GM12878 (cell line): ENCODE data around the gene BCR.

Source experiments
- POLR2A ChIP-seq: IDR thresholded peaks from 2 replicates; pipeline ENCODE4 v1.6.1; 2011; ENCODE audit warnings: low read depth, mild to moderate bottlenecking, low read length
- POLR2AphosphoS5 ChIP-seq: IDR thresholded peaks from 2 replicates; pipeline ENCODE4 v1.6.1; 2011; ENCODE audit warnings: mild to moderate bottlenecking, low read length, inconsistent platforms
- SIN3A ChIP-seq: IDR thresholded peaks from 2 replicates; pipeline ENCODE4 v1.6.1; 2012; ENCODE audit warnings: low read depth, low read length, improper control_type of control experiment
- TF ChIP-seq, protein P1 (sequence below), 3 experiments: IDR thresholded peaks in 2 of 3; conservative IDR thresholded peaks in 1 of 3; 2 replicates each; pipeline ENCODE4 v1.5.1; 2011; ENCODE audit warnings: low read depth in 3 of 3, low read length in 3 of 3, mild to moderate bottlenecking in 3 of 3, control low read depth in 2 of 3, moderate library complexity in 2 of 3, inconsistent platforms in 1 of 3, mixed read lengths in 1 of 3; ENCODE audit not compliant: control insufficient read depth in 2 of 3, insufficient read depth in 1 of 3; ENCODE audit errors: extremely low read depth in 1 of 3

DNA sequence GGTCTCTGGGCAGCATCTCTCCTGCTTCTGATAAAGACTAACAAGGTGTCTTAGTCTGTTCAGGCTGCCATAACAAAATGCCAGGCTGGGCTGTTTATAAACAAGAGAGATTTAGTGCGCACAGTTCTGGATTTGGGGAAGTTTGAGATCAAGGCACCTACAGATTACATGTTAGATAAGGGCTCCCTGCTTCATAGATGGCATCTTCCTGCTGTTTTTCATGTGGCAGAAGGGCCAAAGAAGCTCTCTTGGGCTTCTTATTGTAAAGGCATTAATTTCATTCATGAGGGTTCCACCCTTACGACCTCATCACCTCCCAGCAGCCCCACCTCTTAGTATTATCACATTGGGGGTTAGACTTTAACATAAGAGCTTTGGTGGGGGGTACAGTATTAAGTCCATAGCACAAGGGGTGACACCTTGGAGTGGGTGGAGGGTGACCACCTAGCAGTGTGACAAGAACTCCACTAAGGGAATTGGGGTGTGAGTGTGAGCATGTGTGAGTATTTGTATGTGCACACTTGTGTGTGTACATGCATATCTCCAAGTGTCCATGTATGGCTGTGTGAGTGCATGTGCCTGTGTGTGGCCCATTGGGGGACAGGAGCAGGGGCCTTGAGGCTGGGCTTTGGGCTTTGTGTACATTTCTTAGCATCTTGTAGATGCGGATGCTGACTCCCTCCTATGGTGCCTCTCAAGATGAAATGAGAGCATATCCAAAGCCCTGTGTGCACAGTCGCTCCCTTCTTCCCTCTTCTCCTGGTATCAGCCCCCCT, 42.7 kb downstream of the BCR start:
- TF ChIP-seq, protein P1, sequence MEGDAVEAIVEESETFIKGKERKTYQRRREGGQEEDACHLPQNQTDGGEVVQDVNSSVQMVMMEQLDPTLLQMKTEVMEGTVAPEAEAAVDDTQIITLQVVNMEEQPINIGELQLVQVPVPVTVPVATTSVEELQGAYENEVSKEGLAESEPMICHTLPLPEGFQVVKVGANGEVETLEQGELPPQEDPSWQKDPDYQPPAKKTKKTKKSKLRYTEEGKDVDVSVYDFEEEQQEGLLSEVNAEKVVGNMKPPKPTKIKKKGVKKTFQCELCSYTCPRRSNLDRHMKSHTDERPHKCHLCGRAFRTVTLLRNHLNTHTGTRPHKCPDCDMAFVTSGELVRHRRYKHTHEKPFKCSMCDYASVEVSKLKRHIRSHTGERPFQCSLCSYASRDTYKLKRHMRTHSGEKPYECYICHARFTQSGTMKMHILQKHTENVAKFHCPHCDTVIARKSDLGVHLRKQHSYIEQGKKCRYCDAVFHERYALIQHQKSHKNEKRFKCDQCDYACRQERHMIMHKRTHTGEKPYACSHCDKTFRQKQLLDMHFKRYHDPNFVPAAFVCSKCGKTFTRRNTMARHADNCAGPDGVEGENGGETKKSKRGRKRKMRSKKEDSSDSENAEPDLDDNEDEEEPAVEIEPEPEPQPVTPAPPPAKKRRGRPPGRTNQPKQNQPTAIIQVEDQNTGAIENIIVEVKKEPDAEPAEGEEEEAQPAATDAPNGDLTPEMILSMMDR (IDR thresholded peaks at IDR 0.05 in 2 of 3, conservative IDR thresholded peaks at IDR 0.05 in 1 of 3; ENCODE audit: control insufficient read depth in 2 of 3, extremely low read depth in 1 of 3, insufficient read depth in 1 of 3, low read depth in 3 of 3, low read length in 3 of 3): no peak
- TF ChIP-seq POLR2A (no peak), POLR2AphosphoS5 (no peak), SIN3A (no peak)
